Heart right ventricle (tissue), 16 donors: ENCODE data around the gene PSMD3. TPM values are rescaled to one million over a fixed set of nuclear protein-coding genes. Genes with fewer than 3 reads are reported as not detected.

Source experiments
- ATAC-seq, 8 donors: fragments of 200-7000 bp; cut with Tn5 transposase; one replicate each; pipeline ENCODE4 v1.9.1; 2020; ENCODE audit warnings: mild to moderate bottlenecking in 8 of 8, moderate library complexity in 8 of 8, moderate number of reproducible peaks in 1 of 8
- DNase-seq, 2 donors: peaks; one replicate each; pipeline ENCODE4 v3.0.0-alpha.2; 2020
- H3K27ac ChIP-seq, 10 donors: fragments of 200-600 bp; sonication (generic) in 2 of 10; one replicate each; pipeline versions ENCODE4 v1.5.0 to v1.8.0; 2020 to 2022; ENCODE audit warnings: mild to moderate bottlenecking in 3 of 10
- H3K27me3 ChIP-seq, 7 donors: fragments of 200-600 bp; one replicate each; pipeline ENCODE4 v1.8.0; 2021 to 2022; ENCODE audit warnings: mild to moderate bottlenecking in 2 of 7
- H3K36me3 ChIP-seq, 9 donors: fragments of 200-600 bp; sonication (generic) in 1 of 9; one replicate each; pipeline versions ENCODE4 v1.5.0 to v1.8.0; 2020 to 2022; ENCODE audit warnings: mild to moderate bottlenecking in 2 of 9
- H3K4me1 ChIP-seq, 9 donors: fragments of 200-600 bp; sonication (generic) in 1 of 9; one replicate each; pipeline versions ENCODE4 v1.5.0 to v1.8.0; 2020 to 2022; ENCODE audit warnings: mild to moderate bottlenecking in 4 of 9
- H3K4me3 ChIP-seq, 10 donors: fragments of 200-600 bp; sonication (generic) in 2 of 10; one replicate each; pipeline versions ENCODE4 v1.5.0 to v1.8.0; 2020 to 2022; ENCODE audit warnings: mild to moderate bottlenecking in 7 of 10, moderate library complexity in 2 of 10
- H3K9me3 ChIP-seq, 11 donors: fragments of 200-600 bp in 10 of 11; sonication (generic) in 2 of 11; one replicate each; pipeline versions ENCODE4 v1.5.0 to v1.8.0; 2013 to 2022; ENCODE audit warnings: mild to moderate bottlenecking in 2 of 11, control low read depth in 1 of 11, moderate library complexity in 1 of 11
- WGBS, 2 donors: extraction: QIAGEN DNeasy Blood & Tissue Kit; methylation state at CpG; one replicate each; pipeline ENCODE4 v1.1.7; 2013; ENCODE audit warnings: inconsistent platforms in 1 of 2; 5-methylcytosine and 5-hydroxymethylcytosine counted together
- intact Hi-C, 10 donors: fragments of 100-400 bp; cut with DNase I; formaldehyde crosslinking; loops; one replicate each; pipeline versions ENCODE4 v1.11.1 to v1.14.2; 2022
- polyA plus RNA-seq, 2 donors: library from polyadenylated mRNA; stranded (reverse); fragments of 200-250 nt; gene quantifications; one replicate each; pipeline ENCODE4 v1.2.3, GENCODE V29; 2013
- total RNA-seq, 10 donors: library from RNA; stranded (reverse); fragmentation: NEBNext Ultra II Directional in 3 of 10; extraction: Animal tissue kit (Norgen Biotek cat#: 25700) in 3 of 10; gene quantifications; one replicate each; pipeline versions ENCODE4 v1.2.1 to v1.2.4, GENCODE V29; 2021 to 2023
- TF ChIP-seq, protein P1 (sequence below), 9 donors: fragments of 200-600 bp; sonication (generic) in 2 of 9; IDR thresholded peaks; one replicate each; pipeline versions ENCODE4 v1.5.0 to v1.8.0; 2021 to 2022; ENCODE audit warnings: antibody characterized with exemption in 9 of 9, mild to moderate bottlenecking in 5 of 9, moderate library complexity in 1 of 9
- donor health status: Arrhythmogenic right ventricular cardiomyopathy.
- donor health status: ischemic (EF 13 %, LVEDD 7.1; RV severe dilation, severe dysfunction).
- donor health status: healthy with polysubstance abuse.
- donor health status: DM: no; HTN: yes; CAD: no.
- donor health status: DM: no; HTN: no; CAD: no.
- donor health status: ischemic (EF 25% LVEDD 6.9; RV normal size, moderate dysfunction).
- donor health status: ischemic (EF 25% LVEDD 5.7; RV mildly dilated, moderate dysfunction).
- donor health status: healthy.
- donor health status: DM: yes; HTN: yes; CAD: no.
- donor health status: Ischemic cardiomyopathy.
- donor health status: ischemic (EF 35%, LVEDD 5.7; RV mildly dilated, moderate dysfunction).
- donor health status: nonischemic (EF 11% LVEDD 7.7; RV severe dilation, severe dysfunction).
- donor health status: DM: yes; HTN: yes; CAD: no.
- donor health status: PGD.
- donor health status: ischemic (EF 29% LVEDD 5.4; RV normal size, mild dysfunction).
- donor health status: nonischemic (EF 23%, LVEDD 6.1; RV moderate dilation, normal function).

Gene PSMD3
- total and polyA plus RNA-seq, 12 donors: 46.7 to 113 (median 81.8) TPM

DNA sequence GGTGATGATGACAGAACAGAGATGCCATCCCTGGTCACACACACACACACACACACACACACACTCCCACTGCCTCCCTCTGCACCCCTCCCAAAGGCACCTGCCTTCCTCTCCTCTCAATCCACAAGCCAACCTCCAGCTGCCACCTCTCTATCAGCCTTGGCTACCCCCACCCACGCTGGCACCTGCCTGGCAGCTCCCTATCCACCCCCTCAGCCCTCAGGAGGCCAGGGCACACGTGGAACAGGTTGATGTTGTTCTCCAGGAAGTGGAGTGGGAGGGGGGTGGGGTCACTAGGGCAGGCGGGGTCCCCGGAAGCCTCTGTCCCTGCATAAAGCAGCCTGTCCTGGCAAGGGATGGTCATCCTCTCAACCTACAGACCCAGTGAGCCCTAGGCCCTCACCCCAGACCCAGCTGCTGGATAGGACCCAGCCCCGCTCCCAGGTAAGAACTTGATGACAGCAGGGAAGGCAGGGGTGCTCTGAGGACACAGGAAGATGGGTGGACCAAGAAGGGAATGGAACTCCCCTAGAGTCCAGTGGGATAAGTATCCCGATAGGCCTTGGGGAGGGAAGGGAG, 17.9 kb upstream of the PSMD3 start, which contains the start of gene GSDMA:
TSS of gene GSDMA (plus strand) at position 363 of the 579 bp plus-strand sequence. CDS start 2,684 bp downstream, outside the sequence.
- H3K27me3 ChIP-seq: peaks cover 0 to 20% (median 0%) of the 10 kb centered on the region in 7 donors
- intact Hi-C loops: loop anchor here in 1 of 10 donors (5.0 kb wide), 1 partner anchor 40 kb away; no protein-coding TSS in a partner anchor
- no peak for ATAC-seq
- H3K4me1 ChIP-seq: peaks cover 0 to 19% (median 3%) of the 10 kb centered on the region in 9 donors
- no peaks in the 10 kb centered on the region for H3K36me3 ChIP-seq
- no peaks in the 10 kb centered on the region for H3K9me3 ChIP-seq
- 55 to 58% methylated on average over 6 of the region's 6 CpGs for WGBS, 2 donors
- no peak within 1 kb of the TSS for H3K27ac ChIP-seq
- no peak for DNase-seq
- TF ChIP-seq, protein P1, sequence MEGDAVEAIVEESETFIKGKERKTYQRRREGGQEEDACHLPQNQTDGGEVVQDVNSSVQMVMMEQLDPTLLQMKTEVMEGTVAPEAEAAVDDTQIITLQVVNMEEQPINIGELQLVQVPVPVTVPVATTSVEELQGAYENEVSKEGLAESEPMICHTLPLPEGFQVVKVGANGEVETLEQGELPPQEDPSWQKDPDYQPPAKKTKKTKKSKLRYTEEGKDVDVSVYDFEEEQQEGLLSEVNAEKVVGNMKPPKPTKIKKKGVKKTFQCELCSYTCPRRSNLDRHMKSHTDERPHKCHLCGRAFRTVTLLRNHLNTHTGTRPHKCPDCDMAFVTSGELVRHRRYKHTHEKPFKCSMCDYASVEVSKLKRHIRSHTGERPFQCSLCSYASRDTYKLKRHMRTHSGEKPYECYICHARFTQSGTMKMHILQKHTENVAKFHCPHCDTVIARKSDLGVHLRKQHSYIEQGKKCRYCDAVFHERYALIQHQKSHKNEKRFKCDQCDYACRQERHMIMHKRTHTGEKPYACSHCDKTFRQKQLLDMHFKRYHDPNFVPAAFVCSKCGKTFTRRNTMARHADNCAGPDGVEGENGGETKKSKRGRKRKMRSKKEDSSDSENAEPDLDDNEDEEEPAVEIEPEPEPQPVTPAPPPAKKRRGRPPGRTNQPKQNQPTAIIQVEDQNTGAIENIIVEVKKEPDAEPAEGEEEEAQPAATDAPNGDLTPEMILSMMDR (IDR thresholded peaks at IDR 0.05): no peak
- H3K4me3 ChIP-seq: no peak within 1 kb of the TSS

DNA sequence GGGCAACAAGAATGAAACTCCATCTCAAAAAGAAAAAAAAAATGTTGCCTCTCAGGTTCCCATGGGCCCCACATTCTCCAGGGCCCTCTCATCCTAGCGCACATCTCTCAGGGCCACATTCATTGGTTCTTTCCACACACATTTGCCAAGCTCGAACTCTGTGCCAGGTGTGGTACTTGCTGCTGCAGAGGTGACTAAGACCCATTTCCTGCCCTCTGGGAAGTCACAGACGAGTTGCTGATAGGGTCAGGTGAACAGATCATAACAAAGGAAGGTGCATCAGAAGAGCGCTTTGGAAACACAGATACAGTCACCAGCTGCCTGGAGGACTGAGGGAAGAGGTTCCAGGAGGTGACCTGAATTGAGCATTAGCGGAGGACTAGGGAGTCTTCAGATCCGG, 16.8 kb upstream of the PSMD3 start:
- Histone ChIP-seq H3K27ac (no peak overlapping the region), H3K27me3 (peaks cover 0 to 25% (median 0%) of the 10 kb centered on the region in 7 donors), H3K4me1 (peaks cover 0 to 27% (median 3%) of the 10 kb centered on the region in 9 donors), H3K36me3 (no peaks in the 10 kb centered on the region), H3K4me3 (no peak overlapping the region), H3K9me3 (no peaks in the 10 kb centered on the region)
- DNase-seq (no peak), ATAC-seq (no peak)
- TF ChIP-seq, protein P1 (IDR thresholded peaks at IDR 0.05): no peak
- 76 to 77% methylated on average over 6 of the region's 6 CpGs for WGBS, 2 donors
- intact Hi-C loops: loop anchor here in 1 of 10 donors (5.0 kb wide), 1 partner anchor 42 kb away; no protein-coding TSS in a partner anchor

DNA sequence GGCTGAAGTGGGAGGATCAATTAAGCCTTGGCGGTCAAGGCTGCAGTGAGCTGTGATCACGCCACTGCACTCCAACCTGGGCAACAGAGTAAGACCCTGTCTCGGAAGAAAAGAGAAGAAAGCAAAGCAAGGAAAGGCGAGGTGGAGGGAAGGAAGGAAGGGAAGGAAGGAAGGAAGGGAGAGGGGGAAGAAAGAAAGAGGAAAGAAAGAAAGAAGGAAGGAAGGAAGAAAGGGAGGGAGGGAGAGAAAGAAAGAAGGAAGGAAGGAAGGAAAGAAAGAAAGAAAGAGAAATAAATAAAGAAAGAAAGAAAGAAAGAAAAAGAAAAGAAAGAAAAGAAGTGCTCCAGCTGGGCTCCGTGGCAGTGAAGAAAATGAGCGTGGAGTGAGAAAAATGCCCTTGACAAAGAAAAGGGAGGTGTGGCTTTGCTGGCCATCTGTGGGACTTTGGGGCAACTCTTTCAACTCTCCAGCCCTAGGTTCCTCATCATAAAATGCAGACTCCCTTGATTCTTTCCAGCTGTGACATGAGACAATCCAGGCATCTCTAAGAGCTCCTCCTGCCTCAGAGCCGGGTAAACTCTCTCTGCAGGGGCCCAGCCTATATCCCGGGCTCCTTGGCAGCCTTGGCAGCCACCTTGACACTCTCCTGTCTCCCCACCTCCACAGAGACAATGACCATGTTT, 15.4 kb upstream of the PSMD3 start:
- H3K4me3 ChIP-seq: no peak overlapping the region
- 52 to 53% methylated on average over 8 of the region's 8 CpGs for WGBS, 2 donors
- H3K4me1 ChIP-seq: peaks cover 0 to 24% (median 0%) of the 10 kb centered on the region in 9 donors
- peak overlapping the region in 1 of 10 donors; percentile 31 for H3K27ac ChIP-seq
- no peak for DNase-seq
- H3K36me3 ChIP-seq: no peaks in the 10 kb centered on the region
- peaks cover 0 to 35% (median 0%) of the 10 kb centered on the region in 7 donors for H3K27me3 ChIP-seq
- no peak for ATAC-seq
- TF ChIP-seq, protein P1 (IDR thresholded peaks at IDR 0.05): no peak
- intact Hi-C loops: no loop called here
- H3K9me3 ChIP-seq: no peaks in the 10 kb centered on the region

DNA sequence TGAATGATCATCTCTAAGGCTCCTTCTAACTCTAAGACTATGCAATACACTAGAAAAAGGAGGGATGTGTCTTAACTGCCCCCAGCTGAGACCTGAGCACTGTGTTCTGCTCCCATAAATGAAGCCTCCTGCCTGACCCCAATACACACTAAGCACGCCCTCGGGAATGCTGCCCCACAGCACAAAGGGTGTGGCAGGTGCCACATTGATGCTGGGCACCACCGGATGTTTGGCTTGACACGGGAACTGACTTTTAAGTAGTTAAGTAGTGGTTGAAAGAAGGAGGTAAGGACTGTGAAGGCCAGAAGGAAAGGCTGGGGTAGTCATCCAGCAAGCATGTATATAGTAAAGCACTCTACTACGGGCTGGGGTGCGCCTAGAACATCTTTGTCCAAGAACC, 13.8 kb upstream of the PSMD3 start:
- Histone ChIP-seq H3K9me3 (no peaks in the 10 kb centered on the region), H3K4me1 (peaks cover 0 to 33% (median 0%) of the 10 kb centered on the region in 9 donors), H3K27ac (peak overlapping the region in 1 of 10 donors; percentile 79), H3K4me3 (no peak overlapping the region), H3K36me3 (no peaks in the 10 kb centered on the region), H3K27me3 (peaks cover 0 to 48% (median 4%) of the 10 kb centered on the region in 7 donors)
- WGBS, 2 donors: 90 to 92% methylated on average over 6 of the region's 6 CpGs
- TF ChIP-seq, protein P1 (IDR thresholded peaks at IDR 0.05): no peak
- intact Hi-C loops: no loop called here
- ATAC-seq: no peak
- no peak for DNase-seq
